DMS 273 treated with DMSO at 0.1 percent for 48 hours (cell line): Measurements from ENCODE around the gene APCDD1.

Experiments
- DNase-seq: peaks from one replicate; lab custom pipeline; 2025; lab: John Stamatoyannopoulos, UW

APCDD1 gene

DNA sequence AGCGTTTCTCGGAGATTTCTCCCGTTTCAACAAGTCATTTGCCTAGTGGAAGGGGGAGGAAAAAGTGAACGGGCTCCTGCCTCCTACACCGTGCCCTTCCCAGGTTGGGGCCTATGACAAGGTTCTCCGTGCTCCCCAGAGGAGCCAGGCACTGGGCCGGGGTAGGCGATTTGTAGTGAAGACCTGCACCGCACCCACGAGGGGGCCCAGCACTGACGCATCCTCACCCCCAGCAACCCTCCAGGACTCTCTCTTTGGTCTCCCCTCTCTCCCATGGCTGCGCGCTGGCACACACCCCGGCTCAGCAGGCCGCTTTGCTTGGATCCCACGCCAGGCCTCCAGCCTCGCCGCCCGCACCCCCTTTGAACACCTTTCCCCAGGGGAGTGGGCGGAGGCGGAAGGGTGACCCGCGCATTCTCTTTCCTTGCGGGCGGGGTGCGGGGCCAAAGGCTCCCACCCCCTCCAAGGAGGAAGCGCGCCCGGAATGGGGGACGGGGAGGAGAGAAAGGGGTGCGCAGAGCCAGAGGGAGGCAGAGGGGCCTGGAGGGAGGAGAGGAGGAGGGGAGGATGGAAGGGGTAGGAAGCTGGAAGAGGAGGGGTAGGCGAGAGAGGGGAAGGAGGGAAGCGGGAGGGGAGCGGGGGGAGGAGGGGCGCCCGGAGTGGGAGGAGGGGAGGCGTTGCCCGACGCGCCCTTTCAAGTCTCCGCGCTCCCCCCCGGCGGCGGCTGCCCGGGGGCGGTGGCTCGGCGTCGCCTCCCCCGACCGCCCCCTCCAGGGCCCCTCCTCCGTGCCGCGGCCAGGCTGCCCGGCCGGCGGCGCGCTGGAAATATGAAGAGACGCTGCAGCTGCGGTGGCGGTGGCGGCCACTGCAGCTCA, at the start of gene APCDD1:
TSS of gene APCDD1 (plus strand) at position 830 of the 875 bp plus-strand sequence. CDS start 347 bp downstream, outside the sequence.
- no peak for DNase-seq

GRCh38 chr18:10405014-10405493, 49.4 kb upstream of the APCDD1 start:
- DNase-seq = no peak

DNA sequence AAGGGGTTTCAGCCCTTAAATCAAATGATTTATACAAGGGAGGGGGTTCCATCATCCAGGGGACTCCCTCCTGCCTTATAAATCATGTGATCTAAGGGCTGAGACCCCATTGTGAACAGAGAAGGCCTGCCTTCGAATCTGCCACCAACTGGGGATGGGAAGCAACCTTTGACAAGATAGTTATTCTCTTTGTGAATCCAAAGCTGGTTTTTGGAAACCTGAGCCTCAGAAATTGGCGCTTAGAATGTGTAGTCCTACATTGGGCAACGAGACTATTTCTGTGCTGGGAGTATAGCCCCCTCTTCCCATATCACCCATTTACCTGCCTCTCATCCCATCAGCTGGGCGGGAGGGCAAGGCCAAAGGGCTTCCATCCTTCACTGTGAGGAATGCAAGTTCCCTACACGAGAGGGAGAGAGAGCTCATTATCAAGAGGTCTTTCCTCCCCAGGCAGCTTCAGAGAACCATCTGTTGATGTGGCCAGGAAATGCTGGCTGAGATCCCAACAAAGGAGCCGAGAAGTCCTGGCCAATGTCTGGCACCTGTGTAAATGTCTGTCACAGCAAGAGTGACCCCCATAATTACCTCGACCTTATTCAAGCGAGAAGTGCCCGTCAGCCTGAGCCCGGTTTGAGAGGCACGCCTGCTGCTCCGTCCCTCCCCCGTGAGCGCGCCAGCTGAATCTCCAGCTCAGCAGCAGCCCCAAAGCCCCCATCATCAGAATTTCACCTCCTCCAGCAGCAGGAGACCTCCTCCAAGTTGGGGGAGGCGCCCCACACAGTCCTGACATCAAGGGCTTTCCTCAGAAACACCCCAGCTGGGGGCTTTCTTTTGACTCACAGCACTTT, 48.4 kb upstream of the APCDD1 start:
- peak; percentile 64 for DNase-seq

GRCh38 chr18:10408131-10408530, 46.3 kb upstream of the APCDD1 start:
- DNase-seq = no peak

GRCh38 chr18:10409041-10409440, 45.4 kb upstream of the APCDD1 start:
- no peak for DNase-seq

DNA sequence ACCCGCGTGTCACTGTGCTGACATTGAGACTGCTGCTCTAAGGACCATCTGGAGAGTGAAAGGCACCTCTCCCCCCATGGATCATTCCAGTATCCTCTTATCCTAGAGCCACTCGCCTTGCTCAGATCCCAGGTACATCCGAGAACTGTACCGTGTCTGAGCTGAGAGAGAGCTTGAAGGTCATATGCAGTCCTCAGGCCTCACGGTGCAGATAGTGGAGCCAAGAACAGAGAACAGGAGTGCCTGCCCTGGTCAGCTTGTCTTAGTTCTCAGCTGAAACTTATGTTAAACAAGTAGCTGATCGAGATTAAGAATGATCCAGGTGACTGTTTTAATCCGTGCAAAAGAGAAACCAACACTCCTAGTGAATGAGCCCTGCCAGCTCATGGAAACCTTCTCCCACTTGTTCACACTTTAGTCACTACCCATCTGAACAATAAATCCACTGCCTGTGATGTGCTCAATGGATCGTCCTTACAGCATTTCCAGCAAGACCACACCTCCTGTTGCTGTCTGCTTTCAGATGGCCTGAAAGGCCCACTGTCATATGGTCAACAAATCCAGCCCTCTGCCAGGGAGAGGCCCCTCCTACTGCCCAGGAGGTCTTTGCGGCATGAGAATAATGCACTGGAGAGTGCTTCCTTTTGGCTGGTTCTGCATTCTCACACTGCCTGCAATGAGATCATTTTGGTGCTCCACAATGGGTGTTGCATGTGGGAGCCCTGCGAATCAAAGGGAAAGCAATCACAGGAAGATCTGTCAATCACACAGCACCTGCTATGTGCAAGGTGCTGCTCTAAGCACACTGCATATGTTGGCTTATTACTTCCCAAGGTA, 43.7 kb upstream of the APCDD1 start:
- no peak for DNase-seq

DNA sequence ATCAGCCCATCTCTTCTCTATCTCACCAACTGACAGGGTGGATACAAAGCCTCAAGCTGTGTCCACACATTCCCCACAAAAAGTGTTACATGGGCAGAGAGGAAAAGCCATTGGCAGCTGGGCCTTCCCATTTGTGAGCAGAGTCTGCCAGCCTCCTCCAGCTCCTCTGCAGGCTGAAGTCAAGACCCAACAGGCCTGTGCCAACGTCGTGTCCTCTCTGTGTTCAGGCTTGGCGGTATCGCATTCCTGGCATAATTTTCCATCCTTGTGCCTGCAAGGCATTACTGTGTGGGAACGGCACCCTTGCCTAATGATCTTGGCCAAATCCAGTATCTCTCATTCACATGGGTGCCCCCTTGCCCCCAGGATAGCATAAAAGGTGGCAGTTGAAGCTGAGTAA, 41.5 kb upstream of the APCDD1 start:
- no peak for DNase-seq

DNA sequence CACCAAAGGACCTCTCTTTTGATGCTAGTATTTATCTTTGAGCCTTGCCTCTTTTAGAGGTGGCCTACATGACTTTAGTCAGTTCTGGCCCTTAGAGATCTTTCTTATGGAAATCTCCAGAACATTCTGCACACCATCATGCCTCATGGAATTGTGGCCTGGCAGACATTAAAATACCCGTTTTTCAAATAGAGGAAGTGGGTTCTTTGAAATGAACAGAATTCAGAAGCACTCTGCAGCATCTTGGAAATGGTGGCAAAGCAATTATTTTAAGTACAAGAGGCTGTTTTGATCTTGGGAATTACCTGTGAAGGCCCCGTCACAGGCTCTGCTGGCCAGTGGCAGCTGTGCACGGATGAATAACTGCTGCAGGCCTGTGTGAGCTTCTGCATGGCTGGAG, 40.7 kb upstream of the APCDD1 start:
- DNase-seq = no peak

GRCh38 chr18:10414293-10414842, 40.1 kb upstream of the APCDD1 start:
- DNase-seq = no peak

DNA sequence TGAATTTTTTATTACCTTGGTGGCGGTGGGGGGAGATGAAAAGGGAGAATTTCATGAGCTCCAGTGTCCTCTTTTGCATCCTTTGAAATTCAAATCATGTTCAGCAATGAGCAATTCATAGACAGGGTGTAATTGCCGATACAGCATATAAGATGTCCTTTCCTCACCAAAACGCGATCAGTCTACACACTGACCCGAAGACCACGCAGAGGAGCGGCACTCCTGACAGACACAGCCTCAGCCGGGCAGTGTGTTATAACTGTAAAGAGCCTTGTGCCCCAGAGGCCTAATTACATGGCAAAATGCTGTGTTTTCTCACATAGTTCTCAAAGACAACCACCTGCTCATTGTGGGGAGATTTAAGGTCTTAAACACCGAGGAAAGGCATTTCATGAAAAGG, 38.4 kb upstream of the APCDD1 start:
- DNase-seq = no peak

- DNase-seq = no peak
Measured at GRCh38 chr18:10417191-10417590, 37.2 kb upstream of the APCDD1 start.

DNA sequence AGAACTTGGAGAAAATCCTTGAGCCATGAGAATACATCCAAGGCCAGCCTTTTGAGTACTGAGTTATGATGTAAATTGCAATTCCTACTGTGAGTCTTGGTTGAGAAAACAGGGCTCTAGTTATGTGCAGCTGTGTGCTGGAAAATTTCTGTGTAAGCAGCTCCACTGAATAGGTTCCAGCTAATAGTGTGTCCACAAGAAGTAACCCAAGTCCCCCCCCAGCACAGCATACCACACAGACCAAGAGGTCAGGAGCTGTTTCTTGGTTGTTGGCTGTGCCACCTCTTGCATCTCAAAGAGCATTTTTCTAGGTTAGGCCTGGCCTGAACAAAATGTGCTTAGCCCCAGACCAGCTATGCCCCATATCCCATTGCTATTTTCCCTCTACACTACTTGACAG, 36.8 kb upstream of the APCDD1 start:
- DNase-seq = no peak

GRCh38 chr18:10418836-10419235, 35.6 kb upstream of the APCDD1 start:
- DNase-seq = no peak

DNA sequence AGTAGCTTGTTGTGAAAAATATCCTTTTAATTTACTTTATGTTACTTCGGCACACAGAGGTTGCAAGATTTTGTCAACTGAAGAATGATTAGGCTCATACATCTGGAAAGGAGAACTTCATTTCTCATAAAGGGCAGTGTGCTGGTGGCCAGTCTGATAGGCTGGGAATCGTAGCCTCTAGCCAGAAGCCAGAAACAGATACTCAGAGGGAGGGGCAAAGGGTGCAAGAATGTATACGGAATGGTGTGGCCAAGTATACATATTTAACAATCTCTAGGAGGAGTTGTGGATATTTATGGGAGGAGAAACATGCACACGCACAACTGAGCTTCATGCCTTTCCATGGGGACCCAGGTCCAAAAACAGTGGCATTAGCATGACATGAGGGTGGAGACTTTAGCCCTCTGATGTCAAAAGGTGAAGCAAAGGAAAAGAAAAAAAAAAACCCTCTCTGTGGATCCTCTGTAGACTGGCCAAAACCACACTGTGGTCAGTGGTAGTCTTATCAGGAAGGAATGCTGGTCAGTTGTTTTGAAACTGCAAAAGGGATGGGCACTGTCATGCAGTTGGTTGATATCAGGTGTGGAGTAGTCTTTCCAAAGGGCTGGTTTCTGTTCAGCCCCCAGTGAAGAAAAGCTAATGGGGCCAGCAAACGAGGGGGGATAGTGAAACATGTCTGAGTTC, 34.9 kb upstream of the APCDD1 start:
- DNase-seq = no peak

GRCh38 chr18:10420561-10421352, 33.7 kb upstream of the APCDD1 start:
- DNase-seq = no peak

DNA sequence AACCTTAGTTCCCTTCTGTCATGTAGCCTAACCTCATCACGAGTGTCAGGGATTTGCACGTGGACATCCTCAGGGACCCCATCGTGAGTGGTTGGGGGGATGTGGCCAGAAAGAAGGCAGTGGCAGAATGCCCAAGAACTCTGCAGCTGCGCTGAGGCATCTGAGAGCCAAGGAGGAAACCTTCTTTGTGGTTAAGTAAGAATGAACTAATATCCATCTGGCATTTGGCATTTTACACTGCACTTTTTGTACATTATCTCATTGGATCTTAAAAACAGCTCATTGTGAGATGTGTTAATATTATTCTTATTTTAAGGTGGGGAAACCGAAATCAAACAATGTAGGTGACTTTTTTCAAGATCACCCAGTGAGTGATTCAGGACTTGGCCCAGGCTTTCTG, 32.6 kb upstream of the APCDD1 start:
- no peak for DNase-seq

- no peak for DNase-seq
Measured at GRCh38 chr18:10422731-10423130, 31.7 kb upstream of the APCDD1 start.

DNA sequence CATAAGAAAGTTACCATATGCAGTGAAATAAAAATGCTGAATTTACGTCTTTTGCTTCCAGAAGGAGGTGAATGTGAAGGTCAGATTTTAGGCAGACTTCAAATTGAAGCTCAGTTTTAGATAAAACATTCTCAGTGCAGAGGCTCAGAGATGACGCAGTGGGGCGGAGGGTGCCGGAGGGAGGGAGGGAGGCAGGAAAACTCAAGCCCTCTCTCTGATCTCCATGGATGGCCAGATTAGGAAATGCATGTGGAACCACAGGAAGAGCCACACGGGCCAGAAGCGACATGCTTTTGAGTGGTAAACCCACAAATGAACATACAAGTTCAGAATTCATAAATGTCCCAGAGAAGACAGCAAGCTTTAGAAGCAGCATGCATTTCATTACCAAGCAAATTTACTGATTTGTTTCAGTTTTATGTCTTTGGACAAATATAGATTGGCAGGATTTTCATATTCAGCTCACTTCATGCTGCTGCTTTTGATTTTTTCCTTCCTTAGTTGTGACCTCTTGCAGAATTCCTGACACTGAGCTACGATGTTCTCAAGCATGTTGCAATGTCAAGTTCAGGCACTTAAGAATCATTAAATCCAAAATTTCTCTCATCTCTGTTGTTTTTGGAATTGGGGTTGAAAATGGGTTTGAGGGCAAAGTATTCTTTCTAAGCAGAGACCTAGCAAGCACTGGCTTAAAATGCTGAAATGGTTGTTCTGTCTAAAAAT, 29.7 kb upstream of the APCDD1 start:
- DNase-seq = no peak

DNA sequence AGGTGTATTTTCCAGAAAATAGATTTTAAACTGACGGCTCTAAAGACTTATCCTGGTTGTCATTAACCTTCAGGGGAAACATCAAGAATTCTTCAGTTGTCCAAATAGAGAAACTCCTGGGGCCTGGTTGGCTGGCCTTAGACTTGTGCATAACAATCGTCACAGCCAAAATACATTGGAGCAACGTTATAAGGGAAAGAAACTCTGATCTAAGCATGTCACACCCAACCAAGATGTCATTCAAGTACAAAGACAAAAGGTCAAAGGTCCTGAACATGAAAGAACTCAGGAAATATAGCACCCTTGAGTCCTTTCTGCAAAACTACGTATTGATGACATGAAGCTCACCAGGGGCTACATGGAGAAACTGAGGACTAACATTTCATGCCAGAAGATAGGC, 23.8 kb upstream of the APCDD1 start:
- no peak for DNase-seq

GRCh38 chr18:10431680-10432079, 22.8 kb upstream of the APCDD1 start:
- no peak for DNase-seq
